NCI-H2227 (cell line): Measurements from ENCODE around the gene MUC15.
A peak's percentile ranks its signal among the peaks of the same experiment; 100 is the strongest.
"Not testable (repeated sequence)": the region's sequence is repeated elsewhere in the genome, so short reads cannot be mapped to it uniquely, and the experiment has no call there.

ENCODE experiments used
- DNase-seq: peaks from one replicate; lab custom pipeline; 2025; ENCODE audit not compliant: unreplicated experiment; lab: John Stamatoyannopoulos, UW

The MUC15 gene, protein sequence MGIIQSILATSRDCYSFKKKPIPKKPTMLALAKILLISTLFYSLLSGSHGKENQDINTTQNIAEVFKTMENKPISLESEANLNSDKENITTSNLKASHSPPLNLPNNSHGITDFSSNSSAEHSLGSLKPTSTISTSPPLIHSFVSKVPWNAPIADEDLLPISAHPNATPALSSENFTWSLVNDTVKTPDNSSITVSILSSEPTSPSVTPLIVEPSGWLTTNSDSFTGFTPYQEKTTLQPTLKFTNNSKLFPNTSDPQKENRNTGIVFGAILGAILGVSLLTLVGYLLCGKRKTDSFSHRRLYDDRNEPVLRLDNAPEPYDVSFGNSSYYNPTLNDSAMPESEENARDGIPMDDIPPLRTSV

DNA sequence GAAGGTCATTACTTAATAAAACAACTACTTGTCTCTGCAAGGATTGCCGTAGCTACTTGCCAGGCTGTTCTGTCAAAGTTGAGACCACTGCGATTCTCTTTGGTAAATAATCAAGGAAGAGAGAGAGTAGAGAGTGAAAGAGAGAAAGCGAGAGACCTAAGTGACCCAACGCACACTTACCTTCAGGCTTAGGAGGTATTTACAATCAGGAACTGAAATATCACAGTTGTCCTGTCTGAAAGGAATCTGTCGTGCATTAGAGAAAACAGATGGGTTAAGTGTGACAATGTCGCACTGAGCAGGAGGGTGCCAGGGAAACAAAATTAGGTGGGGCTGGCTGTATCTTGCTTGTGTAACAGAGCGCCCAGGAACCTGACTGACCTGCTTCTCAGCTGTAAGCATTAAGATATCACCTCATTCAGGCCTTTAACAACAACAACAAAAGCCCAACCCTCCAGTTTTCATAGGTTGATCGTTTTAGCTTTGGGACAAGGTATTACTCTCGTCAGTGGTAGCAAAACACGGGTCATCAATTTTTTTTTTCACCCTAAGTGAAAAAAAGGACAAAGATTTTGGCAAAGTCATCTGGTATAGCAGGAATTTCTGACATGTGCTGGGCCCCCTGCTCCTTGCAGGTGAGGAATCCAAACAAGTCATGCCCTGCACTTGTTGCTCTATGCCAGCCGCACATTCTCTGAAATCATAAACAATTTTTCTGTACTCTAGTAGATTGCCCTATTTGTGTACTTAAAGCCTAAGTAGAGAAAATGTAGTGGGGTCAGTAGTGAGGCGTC lies at the start of gene MUC15:
TSS of gene MUC15 (minus strand) at position 403 of the 794 bp plus-strand sequence. CDS start 5,169 bp downstream, outside the sequence.
- no peak for DNase-seq

DNA sequence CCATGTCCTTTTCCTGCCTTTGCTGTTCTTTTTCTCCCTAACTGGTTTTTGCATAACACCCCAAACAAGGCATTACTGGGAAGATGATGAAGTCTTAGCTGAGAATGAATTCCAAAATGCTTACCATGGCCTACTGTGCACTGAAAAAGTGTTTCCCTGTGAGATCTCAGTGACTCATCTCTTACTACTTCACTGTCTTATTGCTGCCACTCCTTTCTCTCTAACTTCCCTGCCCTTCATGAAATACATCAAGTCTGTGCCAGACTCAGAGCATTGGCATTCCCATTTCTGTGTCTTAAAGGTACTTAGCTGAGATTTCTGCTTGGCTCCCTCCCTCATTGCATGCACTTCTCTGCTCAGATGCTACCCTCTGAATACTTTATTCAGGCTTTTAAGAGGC lies 49.1 kb upstream of the MUC15 start:
- no peak for DNase-seq

- DNase-seq: no peak
Measured at GRCh38 chr11:26620282-26621045, 48.4 kb upstream of the MUC15 start.

DNA sequence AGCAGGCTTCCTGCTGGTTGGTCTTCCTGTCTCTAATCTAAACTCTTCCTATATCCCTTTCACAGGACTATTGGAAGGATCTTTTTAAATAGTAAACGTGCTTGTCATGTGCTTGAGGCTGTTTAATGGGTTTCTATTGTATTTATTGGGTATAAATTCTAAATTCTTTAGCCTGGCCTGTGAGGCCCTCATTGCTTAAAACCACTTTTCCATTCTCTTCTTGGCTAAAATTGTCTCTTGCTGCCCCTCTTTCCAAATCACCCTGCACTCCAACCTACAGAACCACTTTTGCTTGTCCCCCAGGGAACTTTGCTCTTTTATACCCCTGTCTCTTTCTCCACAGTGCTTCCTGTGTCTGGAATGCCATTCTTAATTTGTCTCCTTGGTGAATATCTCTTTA lies 46.4 kb upstream of the MUC15 start:
- DNase-seq: no peak

DNA sequence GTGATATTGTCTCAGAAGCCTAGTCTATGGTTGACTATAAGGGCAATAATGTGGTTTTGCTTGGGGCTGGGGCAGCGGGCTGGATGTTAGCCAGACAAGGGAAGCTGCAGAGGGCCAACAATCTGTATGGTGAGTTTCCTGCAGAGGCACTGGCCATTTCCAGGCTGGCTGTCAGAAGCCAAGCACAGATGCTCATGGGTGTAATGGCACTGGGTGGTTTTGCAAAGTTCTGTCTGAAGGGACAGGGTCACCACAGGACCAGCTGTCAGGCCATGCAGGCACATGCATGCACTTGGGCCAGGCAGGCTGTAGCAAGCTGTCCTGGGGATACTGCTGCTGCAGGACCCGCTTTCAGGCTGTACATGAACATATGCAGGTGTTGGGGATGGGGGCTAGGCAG lies 41.7 kb upstream of the MUC15 start:
- no peak for DNase-seq

DNA sequence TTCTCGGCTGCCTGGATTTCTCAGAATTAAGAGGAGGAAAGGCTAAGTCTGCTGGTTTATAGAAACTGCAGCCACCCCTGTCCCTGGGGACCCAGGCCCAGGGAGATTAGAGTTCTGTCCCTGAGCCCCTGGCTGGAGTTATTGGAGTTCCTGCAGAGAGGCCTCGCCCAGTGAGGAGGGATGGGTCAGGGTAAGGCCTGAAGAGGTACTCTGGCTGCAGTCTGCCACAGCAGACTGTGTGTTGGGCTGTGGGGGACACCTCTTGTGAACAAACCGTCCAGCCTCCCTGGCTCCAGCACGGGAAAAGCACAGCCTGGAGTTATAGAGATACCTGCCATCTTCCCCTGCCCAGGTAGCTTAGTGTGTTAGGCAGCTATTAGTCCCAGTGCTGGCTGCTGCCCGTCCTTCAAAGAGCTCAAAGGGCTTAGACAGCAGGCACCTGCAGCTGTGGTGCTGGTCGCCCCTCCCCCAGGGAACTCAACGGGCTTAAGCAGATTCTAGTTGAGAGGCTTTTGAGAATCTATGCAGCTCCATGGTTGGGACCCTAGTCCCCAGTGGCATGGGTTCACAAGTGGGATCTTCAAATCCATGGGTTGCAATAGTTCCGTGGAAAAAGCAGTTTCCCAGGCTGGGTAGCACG lies 36.6 kb upstream of the MUC15 start:
- no peak for DNase-seq

DNA sequence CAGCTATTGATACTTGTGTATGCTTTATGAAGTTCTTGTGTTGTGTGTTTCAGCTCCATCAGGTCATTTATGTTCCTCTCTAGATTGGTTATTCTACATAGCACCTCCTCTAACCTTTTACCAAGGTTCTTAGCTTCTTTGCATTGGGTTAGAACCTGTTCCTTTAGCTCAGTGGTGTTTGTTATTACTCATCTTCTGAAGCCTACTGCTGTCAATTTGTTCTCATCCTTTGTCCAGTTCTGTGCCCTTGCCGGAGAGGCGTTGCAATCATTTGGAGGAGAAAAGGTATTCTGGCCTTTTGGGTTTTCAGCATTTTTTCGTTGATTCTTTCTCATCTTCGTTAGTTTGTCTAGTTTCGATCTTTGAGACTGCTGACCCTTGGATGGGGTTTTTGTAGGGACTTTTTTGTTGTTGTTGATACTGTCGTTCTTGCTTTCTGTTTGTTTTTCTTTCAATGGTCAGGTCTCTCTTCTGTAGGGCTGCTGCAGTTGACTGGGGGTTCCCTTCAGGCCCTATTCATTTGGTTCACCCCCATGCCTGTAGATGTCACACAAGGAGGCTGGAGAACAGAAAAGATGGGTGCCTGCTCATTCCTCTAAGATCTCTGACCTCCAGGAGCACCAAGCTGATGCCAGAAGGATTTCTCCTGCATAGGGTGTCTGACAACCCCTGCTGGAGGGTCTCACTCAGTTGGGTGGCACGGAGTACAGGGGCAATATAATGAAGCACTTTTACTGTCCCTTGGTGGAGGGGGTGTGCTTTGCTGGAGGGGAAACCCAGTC lies 35.9 kb upstream of the MUC15 start:
- no peak for DNase-seq

- no peak for DNase-seq
Measured at GRCh38 chr11:26599876-26600434, 27.9 kb upstream of the MUC15 start.

- DNase-seq: peak; percentile 8
Measured at GRCh38 chr11:26599425-26599824, 27.4 kb upstream of the MUC15 start.

DNA sequence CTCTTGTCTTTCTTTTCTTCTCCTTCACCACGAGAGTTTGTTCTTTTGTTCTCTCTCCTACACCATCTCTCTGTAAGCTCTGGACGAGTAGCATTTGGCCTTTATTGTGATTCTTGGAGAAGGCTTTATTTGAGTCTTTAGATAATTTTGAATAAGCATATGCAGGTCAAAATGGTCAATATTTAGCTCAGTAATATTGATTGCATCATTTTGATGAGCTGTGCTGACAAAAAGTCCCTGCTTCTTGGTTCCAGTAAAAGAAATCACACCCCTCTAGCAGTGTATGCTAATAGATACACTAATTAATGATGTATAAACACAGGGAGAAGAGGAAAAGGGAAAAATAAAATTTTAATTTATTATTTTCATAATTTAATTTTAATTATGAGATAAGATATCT lies 25.8 kb upstream of the MUC15 start:
- DNase-seq: no peak

GRCh38 chr11:26597049-26597689 lies 25.1 kb upstream of the MUC15 start:
- DNase-seq: not testable (repeated sequence)

DNA sequence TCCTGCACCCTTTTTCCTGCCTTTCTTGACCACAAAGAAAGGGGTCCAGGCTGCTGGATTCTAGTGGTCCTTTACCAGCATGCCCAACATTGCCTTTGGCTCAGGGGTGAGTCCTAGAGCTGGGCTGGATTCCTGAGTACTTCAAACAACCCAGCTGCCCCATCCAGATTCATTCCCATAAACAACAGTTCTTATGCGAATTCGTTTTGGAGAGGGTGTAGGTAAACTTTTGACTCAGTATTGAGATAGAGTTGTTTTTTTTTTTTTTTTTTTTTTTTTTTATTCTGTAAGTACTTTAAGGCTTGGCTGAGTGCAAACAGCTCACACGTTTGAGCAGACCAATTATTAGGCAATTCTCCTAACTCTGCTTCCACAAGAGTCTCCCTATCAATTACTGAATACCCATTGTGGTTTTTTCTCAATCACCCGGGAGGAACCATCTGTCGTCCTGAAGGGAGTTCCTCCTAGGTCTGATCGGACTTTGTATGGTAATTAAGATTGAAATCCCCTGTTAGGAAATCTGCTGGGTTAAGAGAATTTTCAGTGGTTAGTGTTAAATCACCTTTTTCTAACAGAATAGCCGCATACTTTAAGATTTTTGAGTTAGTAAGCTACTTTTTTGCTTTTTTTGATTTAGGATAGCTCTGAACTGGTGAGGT lies 23.3 kb upstream of the MUC15 start:
- DNase-seq: peak; percentile 10

DNA sequence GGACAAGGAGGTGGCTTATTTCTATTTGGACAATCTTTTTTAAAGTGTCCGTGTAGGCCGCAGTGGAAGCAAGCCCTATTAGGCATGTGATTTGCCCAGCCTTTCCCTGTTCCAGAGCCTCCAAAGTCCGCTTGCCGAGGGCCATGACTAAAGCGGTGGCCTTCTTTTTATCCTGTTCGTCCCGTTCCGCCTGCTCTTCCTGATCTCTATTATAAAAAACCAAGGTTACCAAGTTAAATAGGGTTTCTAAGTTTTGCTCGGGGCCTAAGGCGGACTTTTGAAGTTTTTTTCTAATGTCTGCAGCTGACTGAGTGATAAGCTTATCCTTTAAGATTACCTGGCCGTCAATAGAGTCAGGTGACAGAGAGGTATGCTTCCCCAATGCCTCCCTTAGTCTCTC lies 21.6 kb upstream of the MUC15 start:
- no peak for DNase-seq

DNA sequence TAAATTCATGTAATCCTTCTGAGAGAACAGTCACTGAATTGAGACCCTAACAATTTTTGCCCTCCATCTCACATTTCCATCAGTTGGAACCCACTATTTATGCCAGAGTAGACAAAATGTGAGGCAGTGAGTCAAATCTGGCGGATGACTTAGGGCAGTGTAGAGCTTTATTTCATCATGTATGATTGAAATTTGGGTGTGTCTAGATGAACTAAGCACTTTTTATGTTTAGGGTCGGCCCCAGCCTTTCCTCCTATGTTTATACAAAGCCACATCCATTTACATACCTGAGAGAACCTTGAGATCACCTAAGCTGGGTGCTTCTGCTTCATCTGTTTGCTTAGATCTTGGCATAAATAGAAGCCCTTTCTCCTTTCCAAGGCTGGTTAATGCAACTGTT lies 15.0 kb upstream of the MUC15 start:
- DNase-seq: no peak

- no peak for DNase-seq
Measured at GRCh38 chr11:26584818-26585217, 12.8 kb upstream of the MUC15 start.

- no peak for DNase-seq
Measured at GRCh38 chr11:26583550-26583949, 11.5 kb upstream of the MUC15 start.

- DNase-seq: no peak
Measured at GRCh38 chr11:26580929-26581328, 8.9 kb upstream of the MUC15 start.

DNA sequence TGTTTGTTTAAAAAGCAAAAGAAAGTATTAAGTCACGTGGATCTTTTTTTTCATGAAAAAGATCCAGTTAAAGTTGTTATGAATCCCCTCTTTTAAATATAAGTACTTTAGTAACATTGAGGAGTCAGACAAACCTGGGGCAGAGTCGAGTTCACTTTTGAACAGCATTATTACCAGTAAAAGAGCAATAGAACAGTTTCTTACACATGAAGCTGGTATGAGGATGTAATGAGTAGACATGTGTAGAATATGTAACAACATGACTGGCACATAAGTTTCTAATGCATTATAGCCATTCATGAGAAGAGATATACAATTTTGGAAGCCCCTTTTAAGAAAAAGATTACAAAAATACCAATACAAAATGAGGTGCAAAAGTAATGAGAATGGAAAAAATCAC lies 7.6 kb upstream of the MUC15 start:
- DNase-seq: no peak
